Measurements from ENCODE around the gene BDKRB1. TPM values are rescaled to one million over a fixed set of nuclear protein-coding genes. Genes with fewer than 3 reads are reported as not detected.

BDKRB1 gene
- total and polyA plus RNA-seq, 2 donors (not counting 1 experiment from before 2014, with no cell fraction given): 5.4 to 22.5 TPM

- Histone ChIP-seq H3K27ac (ENCODE audit: insufficient read depth, low read length) (no peak overlapping the region), H4K20me1 (ENCODE audit: control insufficient read depth, extremely low read depth, insufficient read depth, low read length) (no peaks in the 10 kb centered on the region), H3K4me1 (ENCODE audit: control insufficient read depth, extremely low read depth, insufficient read depth, low read length) (no peaks in the 10 kb centered on the region), H3K79me2 (ENCODE audit: control insufficient read depth, insufficient read depth, low read length) (no peaks in the 10 kb centered on the region), H3K9me3 (ENCODE audit: control insufficient read depth, insufficient read depth, low read depth, low read length) (no peaks in the 10 kb centered on the region), H3K27me3 (ENCODE audit: control insufficient read depth, insufficient read depth, low read length) (no peaks in the 10 kb centered on the region), H3K36me3 (ENCODE audit: control insufficient read depth, insufficient read depth, low read length) (no peaks in the 10 kb centered on the region), H3K4me2 (ENCODE audit: extremely low read depth, insufficient read depth, low read length) (no peak overlapping the region), H2AFZ (ENCODE audit: low read length) (no peak overlapping the region), H3K9ac (ENCODE audit: insufficient read depth, low read length) (no peak overlapping the region), H3K4me3 (replicated peaks in 1 of 4; ENCODE audit: control extremely low read depth in 1 of 4, insufficient read depth in 1 of 4, low read depth in 3 of 4, low read length in 4 of 4) (no peak overlapping the region)
- TF ChIP-seq EZH2 (IDR thresholded peaks at IDR 0.05; ENCODE audit: low read length, missing control alignments) (no peak), CTCF (conservative IDR thresholded peaks at IDR 0.05 in 1 of 2, IDR thresholded peaks at IDR 0.05 in 1 of 2; ENCODE audit: low read depth in 1 of 2, low read length in 2 of 2) (no peak)
- DNase-seq (ENCODE audit: low read depth in 2 of 2): no peak
Observed at GRCh38 chr14:96231056-96231455, 25.0 kb upstream of the BDKRB1 start.

GRCh38 chr14:96231526-96232130 lies 24.4 kb upstream of the BDKRB1 start:
- DNase-seq (ENCODE audit: low read depth in 2 of 2): no peak
- Histone ChIP-seq H3K27ac (ENCODE audit: insufficient read depth, low read length) (no peak overlapping the region), H3K9ac (ENCODE audit: insufficient read depth, low read length) (no peak overlapping the region), H3K9me3 (ENCODE audit: control insufficient read depth, insufficient read depth, low read depth, low read length) (no peaks in the 10 kb centered on the region), H3K27me3 (ENCODE audit: control insufficient read depth, insufficient read depth, low read length) (no peaks in the 10 kb centered on the region), H3K36me3 (ENCODE audit: control insufficient read depth, insufficient read depth, low read length) (no peaks in the 10 kb centered on the region), H3K4me3 (replicated peaks in 1 of 4; ENCODE audit: control extremely low read depth in 1 of 4, insufficient read depth in 1 of 4, low read depth in 3 of 4, low read length in 4 of 4) (no peak overlapping the region), H3K79me2 (ENCODE audit: control insufficient read depth, insufficient read depth, low read length) (no peaks in the 10 kb centered on the region), H3K4me2 (ENCODE audit: extremely low read depth, insufficient read depth, low read length) (no peak overlapping the region), H4K20me1 (ENCODE audit: control insufficient read depth, extremely low read depth, insufficient read depth, low read length) (no peaks in the 10 kb centered on the region), H3K4me1 (ENCODE audit: control insufficient read depth, extremely low read depth, insufficient read depth, low read length) (no peaks in the 10 kb centered on the region), H2AFZ (ENCODE audit: low read length) (no peak overlapping the region)
- TF ChIP-seq CTCF (conservative IDR thresholded peaks at IDR 0.05 in 1 of 2, IDR thresholded peaks at IDR 0.05 in 1 of 2; ENCODE audit: low read depth in 1 of 2, low read length in 2 of 2) (no peak), EZH2 (IDR thresholded peaks at IDR 0.05; ENCODE audit: low read length, missing control alignments) (no peak)

- H3K9ac ChIP-seq (ENCODE audit: insufficient read depth, low read length): no peak overlapping the region
- H3K27me3 ChIP-seq (ENCODE audit: control insufficient read depth, insufficient read depth, low read length): no peaks in the 10 kb centered on the region
- no peak overlapping the region for H3K4me2 ChIP-seq (ENCODE audit: extremely low read depth, insufficient read depth, low read length)
- no peaks in the 10 kb centered on the region for H3K4me1 ChIP-seq (ENCODE audit: control insufficient read depth, extremely low read depth, insufficient read depth, low read length)
- H4K20me1 ChIP-seq (ENCODE audit: control insufficient read depth, extremely low read depth, insufficient read depth, low read length): no peaks in the 10 kb centered on the region
- no peaks in the 10 kb centered on the region for H3K9me3 ChIP-seq (ENCODE audit: control insufficient read depth, insufficient read depth, low read depth, low read length)
- H3K36me3 ChIP-seq (ENCODE audit: control insufficient read depth, insufficient read depth, low read length): no peaks in the 10 kb centered on the region
- TF ChIP-seq EZH2 (IDR thresholded peaks at IDR 0.05; ENCODE audit: low read length, missing control alignments): no peak
- no peak for TF ChIP-seq CTCF (conservative IDR thresholded peaks at IDR 0.05 in 1 of 2, IDR thresholded peaks at IDR 0.05 in 1 of 2; ENCODE audit: low read depth in 1 of 2, low read length in 2 of 2)
- no peak overlapping the region for H3K4me3 ChIP-seq (replicated peaks in 1 of 4; ENCODE audit: control extremely low read depth in 1 of 4, insufficient read depth in 1 of 4, low read depth in 3 of 4, low read length in 4 of 4)
- no peak overlapping the region for H3K27ac ChIP-seq (ENCODE audit: insufficient read depth, low read length)
- H3K79me2 ChIP-seq (ENCODE audit: control insufficient read depth, insufficient read depth, low read length): no peaks in the 10 kb centered on the region
- DNase-seq (ENCODE audit: low read depth in 2 of 2): no peak
- no peak overlapping the region for H2AFZ ChIP-seq (ENCODE audit: low read length)
Observed at GRCh38 chr14:96232506-96232905, 23.5 kb upstream of the BDKRB1 start.

Measured in fibroblast of lung (primary cell).